ENCODE results near the gene BLOC1S5.
A peak's percentile ranks its signal among the peaks of the same experiment; 100 is the strongest.

Gene BLOC1S5

GRCh38 chr6:8088886-8089285 lies 24.7 kb upstream of the BLOC1S5 start:
- no peak for TF ChIP-seq MYC (IDR thresholded peaks at IDR 0.05; ENCODE audit: low read depth, low read length)
- TF ChIP-seq CTCF (IDR thresholded peaks at IDR 0.05; ENCODE audit: low read depth, low read length): no peak
- no peak for TF ChIP-seq MAX (IDR thresholded peaks at IDR 0.05; ENCODE audit: low read depth, low read length)
- TF ChIP-seq POLR2A (IDR thresholded peaks at IDR 0.05; ENCODE audit: extremely low read depth, insufficient read length): no peak

GRCh38 chr6:8087870-8088754 lies 23.9 kb upstream of the BLOC1S5 start:
- no peak for DNase-seq (ENCODE audit: low read depth)
- no peak overlapping the region for H3K4me3 ChIP-seq (ENCODE audit: low read depth, low read length)
- TF ChIP-seq CTCF (IDR thresholded peaks at IDR 0.05; ENCODE audit: low read depth, low read length) (no peak), POLR2A (IDR thresholded peaks at IDR 0.05; ENCODE audit: extremely low read depth, insufficient read length) (no peak), MAX (IDR thresholded peaks at IDR 0.05; ENCODE audit: low read depth, low read length) (no peak), MYC (IDR thresholded peaks at IDR 0.05; ENCODE audit: low read depth, low read length) (no peak)

More at GRCh38 chr6:8088886-8089285, 24.7 kb upstream of the BLOC1S5 start:
- DNase-seq (ENCODE audit: low read depth): no peak
- H3K4me3 ChIP-seq (ENCODE audit: low read depth, low read length): no peak overlapping the region

- TF ChIP-seq CTCF (IDR thresholded peaks at IDR 0.05; ENCODE audit: low read depth, low read length) (no peak), MAX (IDR thresholded peaks at IDR 0.05; ENCODE audit: low read depth, low read length) (no peak), POLR2A (IDR thresholded peaks at IDR 0.05; ENCODE audit: extremely low read depth, insufficient read length) (no peak), MYC (IDR thresholded peaks at IDR 0.05; ENCODE audit: low read depth, low read length) (no peak)
- DNase-seq (ENCODE audit: low read depth): no peak
- no peak overlapping the region for H3K4me3 ChIP-seq (ENCODE audit: low read depth, low read length)
Observed at GRCh38 chr6:8086755-8087306, 22.6 kb upstream of the BLOC1S5 start.

- peak; percentile 86 for DNase-seq (ENCODE audit: low read depth)
- TF ChIP-seq CTCF (IDR thresholded peaks at IDR 0.05; ENCODE audit: low read depth, low read length) (no peak), MYC (IDR thresholded peaks at IDR 0.05; ENCODE audit: low read depth, low read length) (no peak), POLR2A (IDR thresholded peaks at IDR 0.05; ENCODE audit: extremely low read depth, insufficient read length) (no peak), MAX (IDR thresholded peaks at IDR 0.05; ENCODE audit: low read depth, low read length) (no peak)
- no peak overlapping the region for H3K4me3 ChIP-seq (ENCODE audit: low read depth, low read length)
Observed at GRCh38 chr6:8085053-8085511, 20.9 kb upstream of the BLOC1S5 start.

GRCh38 chr6:8084586-8084985 lies 20.4 kb upstream of the BLOC1S5 start:
- no peak overlapping the region for H3K4me3 ChIP-seq (ENCODE audit: low read depth, low read length)
- no peak for DNase-seq (ENCODE audit: low read depth)
- TF ChIP-seq MYC (IDR thresholded peaks at IDR 0.05; ENCODE audit: low read depth, low read length) (no peak), CTCF (IDR thresholded peaks at IDR 0.05; ENCODE audit: low read depth, low read length) (no peak), MAX (IDR thresholded peaks at IDR 0.05; ENCODE audit: low read depth, low read length) (no peak), POLR2A (IDR thresholded peaks at IDR 0.05; ENCODE audit: extremely low read depth, insufficient read length) (no peak)
